NCI-H2029 (cell line): Measurements from ENCODE around the gene CPNE5.
"Not testable (repeated sequence)": the region's sequence is repeated elsewhere in the genome, so short reads cannot be mapped to it uniquely, and the experiment has no call there.

ENCODE experiments used
- DNase-seq: peaks from one replicate; lab custom pipeline; 2025; lab: John Stamatoyannopoulos, UW

The CPNE5 gene

GRCh38 chr6:36723992-36724391 lies 115.3 kb downstream of the CPNE5 start:
- DNase-seq, result not testable (repeated sequence)

- no peak for DNase-seq
Measured at GRCh38 chr6:36722879-36723278, 116.4 kb downstream of the CPNE5 start.

GRCh38 chr6:36722365-36722764 lies 116.9 kb downstream of the CPNE5 start:
- no peak for DNase-seq

GRCh38 chr6:36721369-36722140 lies 117.7 kb downstream of the CPNE5 start:
- no peak for DNase-seq

GRCh38 chr6:36720251-36721141 lies 118.7 kb downstream of the CPNE5 start:
- no peak for DNase-seq

- DNase-seq, result no peak
Measured at GRCh38 chr6:36719126-36719525, 120.1 kb downstream of the CPNE5 start.

GRCh38 chr6:36718560-36718959 lies 120.7 kb downstream of the CPNE5 start:
- no peak for DNase-seq

GRCh38 chr6:36717871-36718540 lies 121.2 kb downstream of the CPNE5 start:
- DNase-seq, result no peak

GRCh38 chr6:36717231-36717825 lies 121.9 kb downstream of the CPNE5 start:
- no peak for DNase-seq

- DNase-seq, result no peak
Measured at GRCh38 chr6:36716476-36717093, 122.7 kb downstream of the CPNE5 start.

GRCh38 chr6:36715469-36715868 lies 123.8 kb downstream of the CPNE5 start:
- DNase-seq, result no peak

- DNase-seq, result no peak
Measured at GRCh38 chr6:36714511-36714910, 124.7 kb downstream of the CPNE5 start.

GRCh38 chr6:36713846-36714245 lies 125.4 kb downstream of the CPNE5 start:
- no peak for DNase-seq

GRCh38 chr6:36712816-36713215 lies 126.4 kb downstream of the CPNE5 start:
- no peak for DNase-seq

- no peak for DNase-seq
Measured at GRCh38 chr6:36706339-36706738, 132.9 kb downstream of the CPNE5 start.

GRCh38 chr6:36704961-36705577 lies 134.2 kb downstream of the CPNE5 start:
- not testable (repeated sequence) for DNase-seq

GRCh38 chr6:36703982-36704381 lies 135.3 kb downstream of the CPNE5 start:
- DNase-seq, result no peak

GRCh38 chr6:36703081-36703606 lies 136.1 kb downstream of the CPNE5 start:
- DNase-seq, result no peak

GRCh38 chr6:36702656-36703055 lies 136.6 kb downstream of the CPNE5 start:
- no peak for DNase-seq

GRCh38 chr6:36701401-36701991 lies 137.7 kb downstream of the CPNE5 start:
- no peak for DNase-seq

- DNase-seq, result no peak
Measured at GRCh38 chr6:36700831-36701230, 138.4 kb downstream of the CPNE5 start.
